ENCODE measurements around the gene RELCH. TPM values are rescaled to one million over a fixed set of nuclear protein-coding genes. Genes with fewer than 3 reads are reported as not detected.

Gene RELCH
- total and polyA plus RNA-seq, 2 of the 13 experiments (the other 11 are each of a cell fraction or from before 2014, with no cell fraction given): 5.6 to 31.7 TPM

DNA sequence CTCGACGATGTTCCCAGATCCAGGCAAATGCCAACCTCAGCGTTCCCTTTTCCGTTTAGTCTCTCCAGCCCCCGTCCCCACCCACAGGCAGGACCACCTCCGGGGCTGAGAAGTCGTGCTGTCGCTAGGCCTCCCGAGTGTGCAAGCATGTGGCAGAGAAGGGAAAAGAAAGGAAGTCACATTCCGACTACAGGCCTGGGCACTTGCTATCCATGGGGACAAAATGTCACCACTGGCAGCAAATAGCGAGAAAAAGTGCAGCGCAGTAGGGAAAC is 619 bp upstream of the RELCH start (continued):
- TF ChIP-seq, protein P1, sequence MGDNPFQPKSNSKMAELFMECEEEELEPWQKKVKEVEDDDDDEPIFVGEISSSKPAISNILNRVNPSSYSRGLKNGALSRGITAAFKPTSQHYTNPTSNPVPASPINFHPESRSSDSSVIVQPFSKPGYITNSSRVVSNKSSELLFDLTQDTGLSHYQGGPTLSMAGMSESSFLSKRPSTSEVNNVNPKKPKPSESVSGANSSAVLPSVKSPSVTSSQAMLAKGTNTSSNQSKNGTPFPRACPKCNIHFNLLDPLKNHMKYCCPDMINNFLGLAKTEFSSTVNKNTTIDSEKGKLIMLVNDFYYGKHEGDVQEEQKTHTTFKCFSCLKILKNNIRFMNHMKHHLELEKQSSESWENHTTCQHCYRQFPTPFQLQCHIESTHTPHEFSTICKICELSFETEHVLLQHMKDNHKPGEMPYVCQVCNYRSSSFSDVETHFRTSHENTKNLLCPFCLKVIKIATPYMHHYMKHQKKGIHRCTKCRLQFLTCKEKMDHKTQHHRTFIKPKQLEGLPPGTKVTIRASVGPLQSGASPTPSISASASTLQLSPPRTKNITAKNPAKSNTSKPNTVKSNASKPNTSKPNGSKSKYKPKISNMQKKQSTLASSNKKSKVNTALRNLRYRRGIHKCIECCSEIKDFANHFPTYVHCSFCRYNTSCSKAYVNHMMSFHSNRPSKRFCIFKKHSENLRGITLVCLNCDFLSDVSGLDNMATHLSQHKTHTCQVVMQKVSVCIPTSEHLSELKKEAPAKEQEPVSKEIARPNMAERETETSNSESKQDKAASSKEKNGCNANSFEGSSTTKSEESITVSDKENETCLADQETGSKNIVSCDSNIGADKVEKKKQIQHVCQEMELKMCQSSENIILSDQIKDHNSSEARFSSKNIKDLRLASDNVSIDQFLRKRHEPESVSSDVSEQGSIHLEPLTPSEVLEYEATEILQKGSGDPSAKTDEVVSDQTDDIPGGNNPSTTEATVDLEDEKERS (CRISPR knock-in tag; IDR thresholded peaks at IDR 0.05): no peak
- TF ChIP-seq NAIF1 (CRISPR knock-in tag; IDR thresholded peaks at IDR 0.05; ENCODE audit: borderline replicate concordance): no peak
- peak; percentile 9; the same call in 1 of the 2 replicates for TF ChIP-seq MEF2D (CRISPR knock-in tag; IDR thresholded peaks at IDR 0.05)
- TF ChIP-seq DR1 (CRISPR knock-in tag; IDR thresholded peaks at IDR 0.05): no peak
- no peak for TF ChIP-seq NBN (conservative IDR thresholded peaks at IDR 0.05)
- TF ChIP-seq, protein P2, sequence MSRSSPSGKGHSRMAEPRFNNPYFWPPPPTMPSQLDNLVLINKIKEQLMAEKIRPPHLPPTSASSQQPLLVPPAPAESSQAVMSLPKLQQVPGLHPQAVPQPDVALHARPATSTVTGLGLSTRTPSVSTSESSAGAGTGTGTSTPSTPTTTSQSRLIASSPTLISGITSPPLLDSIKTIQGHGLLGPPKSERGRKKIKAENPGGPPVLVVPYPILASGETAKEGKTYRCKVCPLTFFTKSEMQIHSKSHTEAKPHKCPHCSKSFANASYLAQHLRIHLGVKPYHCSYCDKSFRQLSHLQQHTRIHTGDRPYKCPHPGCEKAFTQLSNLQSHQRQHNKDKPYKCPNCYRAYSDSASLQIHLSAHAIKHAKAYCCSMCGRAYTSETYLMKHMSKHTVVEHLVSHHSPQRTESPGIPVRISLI (CRISPR knock-in tag; IDR thresholded peaks at IDR 0.05; ENCODE audit: borderline replicate concordance): peak; percentile 40; the same call in 1 of the 2 replicates
- TF ChIP-seq, protein P3, sequence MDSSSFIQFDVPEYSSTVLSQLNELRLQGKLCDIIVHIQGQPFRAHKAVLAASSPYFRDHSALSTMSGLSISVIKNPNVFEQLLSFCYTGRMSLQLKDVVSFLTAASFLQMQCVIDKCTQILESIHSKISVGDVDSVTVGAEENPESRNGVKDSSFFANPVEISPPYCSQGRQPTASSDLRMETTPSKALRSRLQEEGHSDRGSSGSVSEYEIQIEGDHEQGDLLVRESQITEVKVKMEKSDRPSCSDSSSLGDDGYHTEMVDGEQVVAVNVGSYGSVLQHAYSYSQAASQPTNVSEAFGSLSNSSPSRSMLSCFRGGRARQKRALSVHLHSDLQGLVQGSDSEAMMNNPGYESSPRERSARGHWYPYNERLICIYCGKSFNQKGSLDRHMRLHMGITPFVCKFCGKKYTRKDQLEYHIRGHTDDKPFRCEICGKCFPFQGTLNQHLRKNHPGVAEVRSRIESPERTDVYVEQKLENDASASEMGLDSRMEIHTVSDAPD (CRISPR knock-in tag; IDR thresholded peaks at IDR 0.05): no peak
- TF ChIP-seq ZNF660 (CRISPR knock-in tag; IDR thresholded peaks at IDR 0.05; ENCODE audit: borderline replicate concordance, low read depth): no peak
- TF ChIP-seq, protein P4, sequence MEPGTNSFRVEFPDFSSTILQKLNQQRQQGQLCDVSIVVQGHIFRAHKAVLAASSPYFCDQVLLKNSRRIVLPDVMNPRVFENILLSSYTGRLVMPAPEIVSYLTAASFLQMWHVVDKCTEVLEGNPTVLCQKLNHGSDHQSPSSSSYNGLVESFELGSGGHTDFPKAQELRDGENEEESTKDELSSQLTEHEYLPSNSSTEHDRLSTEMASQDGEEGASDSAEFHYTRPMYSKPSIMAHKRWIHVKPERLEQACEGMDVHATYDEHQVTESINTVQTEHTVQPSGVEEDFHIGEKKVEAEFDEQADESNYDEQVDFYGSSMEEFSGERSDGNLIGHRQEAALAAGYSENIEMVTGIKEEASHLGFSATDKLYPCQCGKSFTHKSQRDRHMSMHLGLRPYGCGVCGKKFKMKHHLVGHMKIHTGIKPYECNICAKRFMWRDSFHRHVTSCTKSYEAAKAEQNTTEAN (CRISPR knock-in tag; conservative IDR thresholded peaks at IDR 0.05): no peak; the same call in 1 of the 2 replicates
- TF ChIP-seq, protein P5, sequence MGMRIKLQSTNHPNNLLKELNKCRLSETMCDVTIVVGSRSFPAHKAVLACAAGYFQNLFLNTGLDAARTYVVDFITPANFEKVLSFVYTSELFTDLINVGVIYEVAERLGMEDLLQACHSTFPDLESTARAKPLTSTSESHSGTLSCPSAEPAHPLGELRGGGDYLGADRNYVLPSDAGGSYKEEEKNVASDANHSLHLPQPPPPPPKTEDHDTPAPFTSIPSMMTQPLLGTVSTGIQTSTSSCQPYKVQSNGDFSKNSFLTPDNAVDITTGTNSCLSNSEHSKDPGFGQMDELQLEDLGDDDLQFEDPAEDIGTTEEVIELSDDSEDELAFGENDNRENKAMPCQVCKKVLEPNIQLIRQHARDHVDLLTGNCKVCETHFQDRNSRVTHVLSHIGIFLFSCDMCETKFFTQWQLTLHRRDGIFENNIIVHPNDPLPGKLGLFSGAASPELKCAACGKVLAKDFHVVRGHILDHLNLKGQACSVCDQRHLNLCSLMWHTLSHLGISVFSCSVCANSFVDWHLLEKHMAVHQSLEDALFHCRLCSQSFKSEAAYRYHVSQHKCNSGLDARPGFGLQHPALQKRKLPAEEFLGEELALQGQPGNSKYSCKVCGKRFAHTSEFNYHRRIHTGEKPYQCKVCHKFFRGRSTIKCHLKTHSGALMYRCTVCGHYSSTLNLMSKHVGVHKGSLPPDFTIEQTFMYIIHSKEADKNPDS (CRISPR knock-in tag; IDR thresholded peaks at IDR 0.05): no peak
- no peak for TF ChIP-seq ZFP90 (CRISPR knock-in tag; IDR thresholded peaks at IDR 0.05; ENCODE audit: borderline replicate concordance)
- no peak for TF ChIP-seq ELF3 (CRISPR knock-in tag; IDR thresholded peaks at IDR 0.05)
